Suppressor macrophage (primary cell): ENCODE data around the gene UQCRC1.

Experiments used
- DNase-seq, 4 experiments: peaks; one replicate each; pipeline ENCODE4 v3.0.0-alpha.2; 2020 to 2022

UQCRC1 gene

DNA sequence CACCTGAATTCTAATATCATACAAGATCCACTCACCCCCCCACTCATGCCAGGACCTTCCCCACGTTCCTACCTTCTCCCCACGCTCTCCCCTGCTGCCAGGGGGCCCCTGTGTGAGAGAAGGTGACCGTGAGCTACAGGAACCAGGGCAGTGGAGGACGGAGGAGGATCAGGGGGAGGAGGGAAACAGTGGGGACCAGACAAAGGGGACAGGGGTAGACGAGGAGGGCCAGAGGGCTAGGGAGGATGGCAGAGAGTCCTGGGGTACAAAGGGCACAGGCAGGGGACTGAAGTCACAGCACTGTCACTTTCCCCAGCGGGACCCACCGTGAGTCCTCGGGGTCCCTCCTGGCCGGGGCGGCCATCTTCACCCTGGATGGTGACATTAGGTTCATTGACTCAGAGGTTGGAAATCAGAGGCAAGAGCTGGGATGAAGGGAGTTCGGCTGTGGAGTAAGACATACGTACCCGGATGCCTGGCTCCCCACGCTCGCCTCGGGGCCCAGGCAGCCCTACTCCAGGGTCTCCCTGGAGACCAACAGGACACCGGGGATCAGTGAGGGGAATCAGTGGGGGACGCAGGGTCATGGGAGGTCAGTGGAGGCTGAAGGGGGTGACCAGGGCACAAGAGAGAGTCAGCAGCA is 39.5 kb downstream of the UQCRC1 start:
- no peak for DNase-seq

DNA sequence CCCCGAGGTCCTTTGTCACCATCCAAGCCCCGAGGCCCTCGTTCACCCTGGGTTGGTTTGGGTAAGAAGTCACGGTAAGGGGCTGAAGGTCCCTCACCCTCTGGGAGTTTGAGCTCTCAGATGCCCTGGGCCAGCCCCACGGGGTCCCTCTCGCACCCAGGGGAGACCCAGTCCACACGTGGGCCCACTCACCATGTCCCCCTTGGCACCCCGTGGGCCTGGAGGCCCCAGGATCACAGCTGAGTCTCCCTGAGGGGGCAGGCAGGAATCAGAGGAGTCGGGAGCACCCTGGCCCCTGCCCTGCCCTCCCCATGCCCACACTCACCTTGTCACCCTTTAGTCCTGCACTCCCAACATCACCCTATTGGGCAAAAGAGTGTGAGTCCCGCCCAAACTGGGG is 40.0 kb downstream of the UQCRC1 start:
- no peak for DNase-seq

DNA sequence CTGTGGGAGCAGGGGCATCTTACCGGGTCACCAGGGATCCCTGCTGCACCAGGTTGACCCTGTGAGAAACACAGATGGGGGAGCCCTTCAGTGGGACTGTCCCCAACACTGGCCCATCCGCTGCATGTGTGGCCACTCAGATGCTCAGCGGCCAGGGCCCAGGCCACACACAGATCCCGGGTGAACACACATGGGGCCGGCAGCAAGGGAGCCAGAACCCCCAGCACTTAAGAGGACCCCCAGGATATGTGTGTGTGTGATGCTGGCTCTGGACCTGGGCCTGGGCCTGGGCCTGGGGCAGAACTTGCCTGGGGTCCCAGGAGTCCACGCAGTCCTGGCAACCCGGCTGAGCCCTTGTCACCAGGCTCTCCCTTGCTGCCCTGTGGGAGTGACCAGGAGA is 41.0 kb downstream of the UQCRC1 start:
- DNase-seq = no peak

DNA sequence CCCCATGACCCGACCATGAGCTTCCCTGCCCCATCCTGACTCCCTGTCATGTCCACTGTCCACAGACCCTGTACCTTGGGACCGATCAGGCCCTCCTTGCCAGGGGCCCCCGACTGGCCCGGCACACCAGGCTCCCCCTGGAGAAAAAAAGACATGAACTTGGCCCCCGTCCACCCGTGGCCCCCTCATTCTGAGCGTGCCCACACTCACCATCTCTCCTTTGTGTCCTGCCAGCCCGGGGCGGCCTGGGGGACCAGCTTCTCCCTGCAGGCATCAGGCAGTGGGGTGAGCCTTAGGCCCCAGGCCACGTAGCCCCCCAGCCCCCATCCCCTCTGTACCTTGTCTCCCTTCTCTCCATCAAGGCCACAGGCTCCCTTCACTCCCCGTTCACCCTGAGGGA is 41.9 kb downstream of the UQCRC1 start:
- DNase-seq = no peak

DNA sequence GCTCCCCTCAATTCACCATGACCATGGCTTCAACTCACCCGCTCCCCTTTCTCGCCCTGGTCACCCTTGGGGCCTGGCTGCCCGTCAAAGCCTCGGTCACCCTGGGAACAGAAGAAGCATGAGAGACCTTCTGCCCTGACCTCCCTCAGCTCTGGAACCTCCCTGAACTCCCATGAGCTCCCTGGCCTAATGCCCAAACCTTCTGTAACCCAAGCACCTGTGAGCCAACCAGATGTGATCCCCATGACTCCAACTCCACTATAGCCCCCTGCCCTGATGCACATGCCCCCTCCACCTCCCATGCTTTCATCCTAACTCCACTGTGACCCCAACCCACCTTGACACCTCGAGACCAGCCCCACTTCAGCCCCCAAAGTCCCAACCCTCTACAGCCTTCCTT is 42.4 kb downstream of the UQCRC1 start:
- no peak for DNase-seq

DNA sequence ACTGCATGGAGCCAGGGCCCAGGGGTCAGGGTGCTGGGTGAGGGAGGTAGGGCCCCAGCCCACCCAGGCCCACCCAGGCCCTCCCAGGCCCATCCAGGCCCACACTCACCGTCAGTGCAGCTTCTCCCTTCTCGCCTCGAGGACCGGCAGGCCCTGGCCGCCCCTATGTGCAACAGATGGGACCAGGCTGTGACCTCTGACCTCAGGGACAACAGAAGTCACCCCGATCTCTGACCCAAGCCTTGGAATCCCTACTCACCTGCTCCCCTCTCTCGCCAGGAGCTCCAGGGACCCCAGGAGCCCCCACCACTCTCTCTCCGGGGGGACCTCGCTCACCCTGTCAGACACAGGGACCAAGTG is 43.1 kb downstream of the UQCRC1 start:
- no peak for DNase-seq

DNA sequence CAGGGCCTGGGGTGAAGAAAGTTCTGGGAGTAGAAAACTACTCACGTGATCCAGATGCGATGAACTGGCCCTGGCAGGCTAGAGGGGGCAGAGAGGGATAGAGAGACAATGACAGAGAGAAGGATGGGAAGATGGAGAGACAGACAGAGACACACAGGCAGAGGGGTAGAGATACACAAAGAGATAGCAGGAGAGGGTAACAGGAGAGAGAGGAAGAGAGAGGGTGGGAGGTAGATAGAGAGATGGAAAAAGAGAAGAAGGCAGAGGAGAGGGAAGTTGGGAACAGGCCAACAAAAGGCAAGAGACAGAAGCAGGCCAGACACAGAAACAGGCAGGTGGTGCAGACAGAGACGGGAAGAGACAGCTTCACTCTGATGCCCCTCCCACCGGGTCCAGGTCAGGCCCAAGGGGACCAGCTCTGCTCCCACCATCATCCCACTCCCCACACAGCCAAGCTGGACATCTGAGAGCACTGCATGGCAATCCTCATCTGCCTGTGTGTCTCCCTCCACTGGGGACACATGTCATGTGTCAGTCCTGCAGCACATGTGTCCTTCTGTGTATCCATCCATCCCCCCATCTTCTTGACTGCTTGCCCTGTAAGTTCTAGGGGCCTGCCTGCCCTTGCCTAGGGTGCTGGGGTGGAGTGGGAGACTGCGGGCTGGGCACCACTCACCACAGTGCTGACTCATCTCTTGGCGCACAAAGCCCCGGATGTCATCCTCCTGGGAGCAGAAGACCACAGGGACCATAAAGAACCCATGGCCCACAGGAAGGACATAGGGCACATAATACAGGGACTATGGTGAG is 43.6 kb downstream of the UQCRC1 start:
- peak; percentile 40 to 64 (median 60) for DNase-seq

DNA sequence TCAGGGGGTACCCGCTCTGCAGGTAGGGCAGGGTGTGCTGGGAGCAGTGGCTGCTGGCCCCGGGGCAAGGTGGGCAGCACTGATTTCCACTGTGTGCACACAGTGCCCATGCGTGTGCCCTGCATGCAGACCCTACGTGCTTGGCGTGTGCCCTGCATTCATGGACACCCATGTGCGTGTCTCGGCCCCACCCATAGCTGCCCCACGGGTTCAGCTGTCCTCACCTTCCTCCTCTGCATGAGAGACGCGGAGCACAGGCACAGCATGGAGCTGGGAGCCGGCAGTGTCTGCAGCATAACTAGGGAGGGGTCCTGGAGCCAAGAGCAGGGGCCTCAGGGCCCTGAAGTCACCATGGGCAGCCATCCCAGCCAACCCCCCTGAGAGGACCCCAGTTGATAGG is 44.3 kb downstream of the UQCRC1 start:
- DNase-seq = no peak

DNA sequence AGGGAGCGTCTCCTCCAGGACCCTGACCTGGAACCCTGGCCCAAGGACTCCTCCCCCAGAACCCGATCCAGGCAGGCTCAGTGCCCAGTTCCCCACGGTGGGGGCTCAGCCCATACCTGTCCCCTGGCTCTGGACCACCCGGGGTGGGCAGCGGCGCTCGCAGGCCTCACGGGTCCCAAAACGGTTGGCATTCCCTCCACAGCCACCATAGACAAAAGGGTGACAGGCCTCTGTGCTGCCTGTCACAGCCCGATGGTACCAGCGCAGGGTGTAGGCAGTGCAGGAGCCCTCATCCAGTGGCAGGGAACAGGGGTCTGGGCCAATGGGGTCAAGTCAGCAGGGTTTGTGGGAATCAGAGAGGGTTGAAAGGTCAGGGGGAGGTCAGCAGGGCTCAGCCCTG is 44.8 kb downstream of the UQCRC1 start:
- no peak for DNase-seq

DNA sequence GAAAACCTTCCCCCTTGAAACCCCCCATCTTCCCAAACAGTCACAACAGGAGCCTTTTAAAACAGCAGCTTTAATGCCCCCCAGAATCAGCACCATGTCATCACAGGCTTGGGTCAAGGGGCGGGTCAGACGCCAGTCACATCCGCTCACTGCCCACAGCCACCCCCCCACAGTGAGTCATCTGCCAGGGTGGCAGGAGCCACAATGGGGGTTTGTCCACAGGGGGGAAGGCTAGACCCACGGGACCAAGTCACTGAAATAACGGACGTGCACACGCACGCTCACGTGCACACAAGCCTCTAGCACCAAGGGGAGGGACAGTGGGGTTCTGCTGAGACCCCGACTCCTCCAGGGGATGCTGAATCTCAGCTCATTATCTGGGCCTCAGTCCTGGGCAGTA is 45.4 kb downstream of the UQCRC1 start:
- peak; percentile 90 to 93 (median 92) for DNase-seq

DNA sequence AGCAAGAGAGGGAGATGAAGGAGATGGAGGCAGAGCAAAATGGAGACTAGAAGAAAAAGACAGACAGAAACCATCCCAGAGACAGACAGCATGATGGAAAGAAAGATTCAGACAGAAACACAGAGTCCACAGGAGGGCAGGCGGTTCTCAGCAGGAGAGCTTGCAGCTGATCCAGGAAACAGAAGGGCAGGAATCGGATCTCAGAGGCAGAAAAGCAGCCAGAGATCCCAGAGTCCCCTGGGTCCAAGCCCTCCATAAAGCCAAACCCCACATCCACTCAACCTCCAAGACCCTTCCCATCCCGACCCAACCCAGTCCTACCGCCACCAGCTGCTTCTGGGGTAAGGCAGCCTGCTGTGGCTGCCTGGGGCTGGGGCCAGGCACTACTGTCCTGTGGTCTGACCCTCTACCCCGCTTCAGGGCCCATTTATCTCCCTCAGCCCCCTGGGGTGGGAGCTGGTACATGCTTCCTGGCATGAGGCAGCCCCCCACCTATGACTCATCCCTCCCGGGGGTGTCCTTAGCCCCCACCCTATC is 46.0 kb downstream of the UQCRC1 start, which contains the start of gene UCN2:
Gene UCN2, minus strand, starts transcription at position 400 of the 537 bp plus-strand sequence. CDS start 657 bp downstream, outside the sequence.
- DNase-seq = no peak

DNA sequence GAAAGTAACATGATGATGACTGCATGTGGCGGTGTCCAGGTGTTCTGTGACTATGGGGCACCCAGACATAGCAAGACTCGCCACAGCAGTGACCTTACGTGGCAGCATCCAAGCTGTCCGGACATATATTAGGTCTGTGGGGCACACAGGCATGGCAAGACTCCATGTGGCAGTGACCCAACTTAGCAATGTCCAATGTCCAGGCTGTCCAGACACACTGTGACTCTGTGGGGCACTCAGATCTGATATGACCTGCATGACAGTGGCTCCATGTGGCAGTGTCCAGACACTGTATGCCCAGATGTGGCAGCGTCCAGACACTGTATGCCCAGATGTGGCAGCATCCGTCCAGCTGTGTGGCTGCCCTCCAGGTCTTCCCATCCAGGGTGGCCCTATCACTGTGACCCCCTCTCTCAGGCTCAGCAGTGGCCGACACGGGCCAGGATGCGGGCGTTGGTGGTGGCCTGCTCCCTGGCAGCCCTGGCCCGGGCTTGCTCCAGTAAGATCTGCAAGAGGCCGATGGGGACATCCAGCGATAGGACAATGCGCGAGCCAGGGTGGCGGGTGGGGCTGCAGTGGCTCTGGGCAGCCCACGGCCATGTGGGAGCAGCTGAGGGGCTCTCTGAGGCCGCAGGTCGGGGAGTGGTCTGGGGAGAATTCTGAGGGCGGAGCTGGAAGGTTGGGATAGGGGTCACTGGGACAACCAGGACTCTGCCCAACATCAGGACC is 46.9 kb downstream of the UQCRC1 start:
- no peak for DNase-seq

DNA sequence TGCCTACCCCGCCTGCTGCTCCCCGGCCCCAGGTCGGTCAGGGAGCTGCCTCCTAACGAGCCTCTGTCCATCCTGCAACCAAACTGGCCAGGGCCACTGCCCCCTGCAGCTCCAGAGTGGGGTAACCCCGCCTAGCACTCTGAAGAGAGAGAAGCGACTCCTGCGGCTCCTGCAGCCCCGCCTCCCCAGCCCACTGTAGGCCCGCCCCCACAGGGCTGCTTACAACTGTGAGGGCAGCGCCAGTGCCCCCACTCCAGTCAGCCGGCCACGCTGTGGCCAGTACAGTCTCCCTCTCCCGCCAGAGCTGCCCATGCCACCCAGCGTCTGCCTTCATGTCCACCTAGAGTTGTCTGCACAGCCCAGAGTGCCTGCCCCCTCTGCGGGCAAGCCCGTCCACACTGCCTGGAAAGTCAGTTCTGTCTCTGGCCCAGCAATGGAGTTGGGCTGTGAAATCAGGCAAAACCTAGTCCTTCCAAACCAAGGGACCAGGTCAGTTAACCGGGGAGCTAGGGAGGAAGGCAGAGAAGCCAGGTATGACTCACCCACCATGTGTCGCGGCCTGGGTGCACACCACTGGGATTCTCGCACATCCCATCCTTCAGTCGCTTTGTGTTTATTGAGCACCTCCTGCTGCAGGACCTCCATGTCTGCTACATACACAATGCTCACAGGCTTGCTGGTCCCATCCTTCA is 48.3 kb downstream of the UQCRC1 start:
- DNase-seq = peak; percentile 76 to 92 (median 88)

DNA sequence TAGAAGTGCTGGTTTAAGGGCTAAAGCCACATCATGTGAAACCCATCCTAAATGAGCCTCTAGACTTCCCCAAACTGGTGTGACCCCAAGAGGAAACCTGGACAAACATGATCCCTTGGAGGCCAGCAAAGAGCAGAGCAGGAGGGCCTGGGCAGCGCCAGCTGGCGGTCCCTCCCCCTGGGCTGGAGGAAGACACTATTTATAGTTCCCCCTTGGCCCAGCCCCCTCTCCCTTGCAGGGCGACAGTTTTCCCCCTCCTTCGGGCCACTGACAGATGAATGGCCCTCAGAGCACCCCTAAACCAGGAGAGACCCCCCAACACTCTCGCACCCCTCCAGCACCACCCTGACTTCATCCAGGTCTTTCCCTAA is 48.8 kb downstream of the UQCRC1 start:
- peak; percentile 43 to 75 (median 66) for DNase-seq

DNA sequence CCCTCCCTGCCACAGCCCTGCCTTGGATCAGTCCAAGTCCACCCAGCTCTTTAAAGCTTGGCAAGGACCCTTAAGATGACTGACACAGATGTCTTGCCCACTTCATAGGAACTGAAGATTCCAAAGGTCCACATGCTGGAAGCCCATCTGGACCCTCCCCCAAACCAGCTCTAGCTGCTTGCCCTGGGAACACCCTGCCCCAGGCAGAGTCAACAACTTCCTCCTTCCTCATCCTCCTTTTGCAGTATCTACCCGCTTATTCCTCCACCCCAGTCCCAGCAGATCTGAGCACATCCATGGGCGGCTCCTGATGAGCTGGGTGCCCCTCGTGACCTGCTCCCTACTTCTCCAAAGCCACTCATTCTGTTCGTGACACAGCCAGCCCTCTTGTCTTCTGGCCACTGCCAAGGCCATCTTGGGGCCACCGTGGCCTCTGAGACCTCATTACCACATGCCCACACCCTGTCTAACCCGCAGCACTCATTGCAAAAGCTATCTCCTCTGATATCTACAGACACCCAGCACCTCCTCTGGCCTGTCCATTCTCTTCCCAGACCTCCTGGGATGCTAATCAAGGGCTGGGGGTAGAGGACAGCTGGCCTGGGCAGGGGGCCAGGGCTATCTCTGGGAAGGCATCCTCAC is 50.8 kb downstream of the UQCRC1 start:
- peak; percentile 93 to 97 (median 96) for DNase-seq

DNA sequence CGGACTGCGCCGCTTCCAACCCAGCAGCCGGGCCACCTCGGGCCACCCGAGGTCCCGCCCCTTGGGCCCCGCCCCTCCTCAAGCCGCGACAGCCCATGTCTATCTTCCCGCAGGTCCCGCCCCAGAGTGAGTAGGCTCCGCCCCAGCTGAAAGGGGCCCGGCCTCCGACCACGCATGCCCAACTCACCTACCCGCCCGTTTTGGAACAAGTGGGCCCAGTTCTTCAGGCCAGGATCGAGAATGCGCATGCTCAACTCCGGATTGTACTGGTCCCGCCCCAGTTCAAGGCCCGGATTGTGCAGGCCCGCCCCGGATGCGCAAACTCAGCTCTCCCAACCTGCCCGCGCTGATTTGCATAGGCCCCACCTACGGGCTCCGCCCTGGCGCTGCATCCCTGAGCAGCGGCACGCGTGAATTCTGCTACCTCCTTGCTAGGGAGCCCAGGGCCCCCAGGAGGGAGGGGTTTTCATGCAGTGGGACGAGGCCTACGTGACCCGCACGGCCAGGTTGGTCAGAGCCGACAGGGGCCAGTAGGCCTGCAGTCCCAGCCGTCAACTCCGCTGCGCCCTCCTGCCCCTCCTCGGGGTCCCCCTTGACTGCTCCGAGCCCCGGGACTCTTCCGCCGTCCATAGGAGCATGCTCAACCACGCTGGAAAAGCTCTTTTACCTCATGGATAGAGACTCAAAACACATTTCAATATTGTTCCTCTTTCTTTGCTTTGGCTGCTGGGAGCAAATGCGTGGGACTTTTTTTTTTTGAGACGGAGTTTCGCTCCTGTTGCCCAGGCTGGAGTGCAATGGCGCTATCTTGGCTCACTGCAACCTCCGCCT is 52.4 kb downstream of the UQCRC1 start, which contains the start of gene PFKFB4:
Gene PFKFB4, minus strand, starts transcription at position 8 of the 831 bp plus-strand sequence. CDS start 26 bp downstream, outside the sequence.
- DNase-seq = peak; percentile 99

DNA sequence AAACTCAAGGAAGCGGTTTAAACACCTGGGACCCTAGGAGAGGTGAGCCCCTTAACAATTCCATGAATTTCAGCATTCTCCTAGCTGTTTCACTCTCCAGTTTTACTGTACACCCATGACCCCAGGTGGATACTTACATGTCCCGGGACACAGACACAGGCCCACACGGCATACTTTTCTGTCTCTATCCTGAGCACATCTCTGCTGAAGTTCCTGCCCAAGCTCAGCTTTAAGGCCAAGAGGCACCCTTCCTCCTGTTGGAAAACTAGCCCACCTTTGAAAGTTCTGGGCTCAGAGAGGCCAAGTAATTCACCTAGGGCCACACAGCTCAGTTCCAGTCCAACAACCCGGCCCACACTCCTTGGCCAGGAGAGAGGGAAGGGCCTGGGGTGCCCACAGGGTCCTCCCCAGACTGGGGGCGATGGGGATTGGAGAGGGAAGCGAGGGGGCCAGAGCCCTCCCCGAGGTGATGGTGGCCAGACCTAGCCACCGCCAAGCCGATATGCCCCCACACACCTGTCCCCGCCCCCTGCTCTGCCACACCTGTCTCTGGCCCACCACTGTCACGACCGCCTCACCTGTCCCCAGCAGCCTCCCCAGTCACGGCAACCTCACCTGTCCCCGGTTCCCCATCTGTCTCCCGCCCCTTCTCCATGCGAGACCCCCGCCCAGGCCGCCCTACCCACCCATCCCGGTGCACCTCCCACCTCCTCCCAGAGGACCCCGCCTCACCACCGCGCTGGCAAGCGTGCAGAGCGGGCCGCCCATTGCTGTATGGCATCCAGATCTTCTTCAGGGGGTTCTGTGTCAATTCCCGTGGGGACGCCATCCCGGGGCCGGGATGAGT is 53.3 kb downstream of the UQCRC1 start:
- DNase-seq = no peak

DNA sequence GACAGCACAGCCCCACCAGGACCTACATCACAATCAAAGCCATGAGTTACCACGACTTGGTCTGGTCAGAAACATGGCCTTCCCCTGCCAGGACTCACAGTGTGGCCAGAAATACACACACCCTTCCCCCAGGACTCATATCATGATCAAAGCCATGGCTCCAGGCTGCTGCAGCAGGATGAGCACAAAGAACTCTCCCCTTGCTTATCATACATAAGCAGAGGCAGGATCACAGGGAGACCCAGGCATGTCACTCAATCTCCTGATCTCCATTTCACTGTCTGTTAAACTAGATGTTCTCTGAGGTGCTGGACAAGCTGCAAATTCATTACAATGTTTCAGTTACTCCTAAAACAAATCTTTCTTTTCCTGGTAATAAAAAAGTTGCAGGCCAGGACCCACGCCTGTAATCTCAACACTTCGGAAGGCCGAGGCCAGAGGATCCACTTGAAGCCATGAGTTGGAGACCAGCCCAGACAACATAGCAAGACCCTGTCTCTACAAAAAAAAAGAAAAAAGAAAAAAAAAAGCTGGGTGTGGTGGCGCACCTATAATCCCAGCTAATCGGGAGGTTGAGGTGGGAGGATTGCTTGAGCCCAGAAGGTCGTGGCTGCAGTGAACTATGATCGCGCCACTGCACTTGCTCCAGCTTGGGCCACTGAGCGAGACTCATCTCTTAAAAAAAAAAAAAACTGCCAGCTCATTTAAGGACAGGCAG is 54.1 kb downstream of the UQCRC1 start:
- no peak for DNase-seq
